DMS 273 (cell line): ENCODE results near the gene ZNF253.
"Not testable (repeated sequence)": the region's sequence is repeated elsewhere in the genome, so short reads cannot be mapped to it uniquely, and the experiment has no call there.

Experiments
- DNase-seq: peaks from one replicate; lab custom pipeline; 2025; ENCODE audit not compliant: unreplicated experiment; lab: John Stamatoyannopoulos, UW

The ZNF253 gene

GRCh38 chr19:19892055-19892941, 26.6 kb downstream of the ZNF253 start:
- DNase-seq: not testable (repeated sequence)

GRCh38 chr19:19900139-19900728, 34.6 kb downstream of the ZNF253 start:
- DNase-seq: peak; percentile 82

GRCh38 chr19:19900729-19901444, 35.2 kb downstream of the ZNF253 start, which contains the start of gene ZNF93:
Gene ZNF93, plus strand, starts transcription at chr19:19900946. Its CDS starts 143 bp downstream, at chr19:19901089.
- peak; percentile 99 for DNase-seq

GRCh38 chr19:19907551-19907950, 41.9 kb downstream of the ZNF253 start:
- not testable (repeated sequence) for DNase-seq

- DNase-seq: no peak
These were observed 44.0 kb downstream of the ZNF253 start for GRCh38 chr19:19909654-19910053.

- DNase-seq: no peak
These were observed 45.5 kb downstream of the ZNF253 start for GRCh38 chr19:19911150-19911549.

GRCh38 chr19:19914596-19914995, 48.9 kb downstream of the ZNF253 start:
- no peak for DNase-seq

- DNase-seq: peak; percentile 42
These were observed 64.7 kb downstream of the ZNF253 start for GRCh38 chr19:19930417-19930816.

GRCh38 chr19:19933432-19934314, 68.0 kb downstream of the ZNF253 start:
- DNase-seq: not testable (repeated sequence)

- DNase-seq: no peak
These were observed 71.7 kb downstream of the ZNF253 start for GRCh38 chr19:19937403-19937802.

- no peak for DNase-seq
These were observed 72.8 kb downstream of the ZNF253 start for GRCh38 chr19:19938449-19938848.

- DNase-seq: peak; percentile 23
These were observed 78.3 kb downstream of the ZNF253 start for GRCh38 chr19:19943848-19944582.
